ENCODE results near the gene PGC. TPM values are rescaled to one million over a fixed set of nuclear protein-coding genes. Genes with fewer than 3 reads are reported as not detected.

PGC gene
- total RNA-seq, 1 donor from 2014 or later, result not detected

DNA sequence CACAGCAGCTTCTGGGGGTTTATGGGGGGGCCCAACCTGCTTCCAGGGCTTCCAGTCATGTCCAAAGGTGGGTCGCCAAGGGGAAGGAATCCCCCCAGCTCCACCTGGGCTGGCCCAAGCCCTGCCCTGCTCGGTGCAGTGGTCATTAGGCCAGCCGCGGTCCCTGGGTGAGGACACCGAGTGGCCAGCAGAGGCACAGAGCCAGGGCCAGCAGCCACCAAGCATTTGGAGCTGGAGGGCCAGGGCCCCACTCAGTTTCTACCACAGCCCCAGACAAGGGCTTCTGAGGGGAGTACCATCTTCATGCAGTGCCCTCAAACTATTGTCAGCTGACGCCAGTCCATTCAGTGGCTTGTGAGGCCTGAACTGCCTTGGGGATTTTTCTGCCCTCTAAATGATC is 51.4 kb downstream of the PGC start:
- ATAC-seq, result no peak

DNA sequence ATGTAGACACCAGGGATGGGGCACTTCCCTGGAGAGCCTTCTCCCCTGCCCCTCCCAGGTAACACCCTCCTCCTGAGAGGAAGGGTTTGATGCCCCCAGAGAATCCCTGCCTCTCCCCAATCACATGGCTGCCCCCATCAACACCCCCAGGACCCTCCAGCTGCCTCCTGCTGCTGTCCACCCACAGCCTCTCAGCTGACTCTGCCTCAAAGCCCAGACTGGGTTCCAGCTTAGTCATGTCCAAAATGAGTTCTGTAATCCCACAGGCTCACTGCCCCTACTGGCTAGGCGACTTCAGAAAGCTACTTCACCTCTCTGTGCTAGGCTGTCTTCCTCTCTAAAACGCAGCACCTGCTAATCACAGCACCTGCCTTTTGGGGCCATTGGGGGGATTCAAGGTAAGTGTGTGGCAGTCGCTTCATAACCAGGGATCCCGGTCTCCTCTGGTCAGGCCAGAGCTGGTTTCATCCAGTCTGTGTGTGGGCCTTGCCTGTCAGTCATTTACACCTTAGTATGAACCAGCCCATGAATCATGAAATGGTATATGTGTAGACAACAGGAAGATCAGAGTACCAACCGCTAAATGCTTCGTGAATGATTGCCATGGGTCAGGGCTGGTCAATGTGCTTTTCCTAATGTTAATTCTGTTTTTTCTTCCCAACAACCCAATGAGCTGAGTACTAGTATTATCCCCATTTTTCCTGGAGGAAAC is 52.2 kb downstream of the PGC start:
- peak; percentile 55 for ATAC-seq

DNA sequence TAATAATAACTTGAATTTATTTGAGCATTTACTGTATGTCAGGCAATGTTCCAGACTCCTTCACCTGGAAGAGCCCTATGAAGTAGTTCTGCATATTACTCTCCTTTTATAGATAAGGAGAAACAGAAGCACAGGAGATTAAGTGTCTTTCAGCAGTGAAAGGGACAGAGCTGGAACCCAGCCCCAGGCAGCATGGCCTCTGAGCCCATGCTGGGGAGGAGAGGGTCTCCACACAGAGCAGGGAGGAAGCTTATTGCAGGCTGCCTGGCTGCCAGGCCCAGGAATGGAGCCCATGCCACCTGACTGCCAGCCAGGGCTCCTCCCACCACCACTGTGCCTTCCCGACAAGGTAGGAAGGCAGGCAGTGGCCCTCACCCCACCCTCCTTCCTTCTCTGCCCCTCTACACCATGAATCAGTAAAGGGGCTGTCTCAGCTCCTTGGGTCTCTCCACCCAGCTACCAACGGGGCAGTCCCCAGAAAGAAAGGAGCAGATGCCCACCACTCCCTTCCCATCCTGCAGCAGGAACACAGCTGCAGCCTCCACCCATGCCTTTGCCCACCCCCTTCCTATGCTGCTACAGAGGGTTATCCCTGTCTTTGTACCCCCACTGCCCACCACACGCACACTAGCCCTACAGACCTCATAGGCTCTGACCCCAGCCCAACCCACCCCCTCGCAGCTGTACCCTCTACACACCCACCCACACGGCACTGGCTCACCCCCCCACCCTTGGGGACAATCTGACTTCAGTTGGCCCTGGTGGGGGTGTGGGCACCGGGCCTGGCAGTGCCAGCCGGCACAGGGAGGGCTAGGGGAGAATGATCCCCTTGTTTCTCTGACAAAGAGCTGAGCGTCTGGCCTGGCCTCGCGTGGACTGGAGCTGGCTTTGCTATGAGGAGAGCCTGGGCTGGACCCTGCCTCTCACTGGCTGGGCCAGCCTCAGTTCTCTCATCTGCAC is 53.6 kb downstream of the PGC start:
- ATAC-seq, result peak; percentile 14

DNA sequence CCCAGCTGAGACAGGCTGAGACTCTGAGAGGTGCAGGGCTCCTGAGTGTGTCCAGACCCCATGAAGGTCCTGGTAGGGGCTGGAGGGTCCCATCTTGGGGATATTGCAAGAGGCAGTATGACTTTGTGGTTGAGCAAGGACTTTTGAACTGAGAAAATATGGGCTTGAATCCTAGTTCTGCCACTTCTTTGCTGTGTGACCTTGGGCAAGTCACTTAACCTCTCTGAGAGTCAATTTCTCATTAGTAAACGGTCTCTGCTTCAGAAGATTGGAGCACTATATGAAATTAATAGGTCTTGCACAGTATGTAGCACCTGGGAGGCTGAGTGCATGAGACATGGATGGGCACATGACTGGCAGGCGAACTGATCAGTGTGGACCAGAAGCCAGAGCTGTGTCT is 54.5 kb downstream of the PGC start:
- no peak for ATAC-seq

DNA sequence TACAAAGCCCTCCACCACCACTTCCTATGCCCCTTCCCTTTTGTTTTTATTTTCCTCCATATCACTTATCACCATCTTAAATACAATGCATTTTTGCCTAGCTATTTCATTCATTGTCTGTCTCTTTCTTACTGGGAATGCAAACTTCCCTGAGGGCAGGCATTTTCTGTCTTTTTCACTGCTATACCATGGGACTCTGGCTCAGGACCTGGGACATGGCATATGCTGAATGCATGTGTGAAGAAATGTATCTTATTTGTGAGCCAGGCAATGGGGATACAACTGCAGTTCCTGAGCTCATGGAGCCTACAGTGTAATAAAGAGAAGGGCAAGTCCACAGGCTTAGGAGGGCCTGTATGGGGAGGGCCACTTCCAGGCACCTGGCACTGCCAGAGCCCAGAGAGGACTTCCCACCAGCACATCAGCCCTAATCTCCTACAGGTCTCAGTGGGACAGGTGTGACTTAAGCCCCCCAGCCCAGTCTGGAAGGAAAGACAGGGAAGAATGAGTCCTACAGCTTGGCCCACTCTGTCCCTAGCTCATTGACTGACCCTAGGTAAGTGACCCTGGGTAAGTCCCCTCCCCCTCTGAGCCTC is 55.0 kb downstream of the PGC start:
- no peak for ATAC-seq

DNA sequence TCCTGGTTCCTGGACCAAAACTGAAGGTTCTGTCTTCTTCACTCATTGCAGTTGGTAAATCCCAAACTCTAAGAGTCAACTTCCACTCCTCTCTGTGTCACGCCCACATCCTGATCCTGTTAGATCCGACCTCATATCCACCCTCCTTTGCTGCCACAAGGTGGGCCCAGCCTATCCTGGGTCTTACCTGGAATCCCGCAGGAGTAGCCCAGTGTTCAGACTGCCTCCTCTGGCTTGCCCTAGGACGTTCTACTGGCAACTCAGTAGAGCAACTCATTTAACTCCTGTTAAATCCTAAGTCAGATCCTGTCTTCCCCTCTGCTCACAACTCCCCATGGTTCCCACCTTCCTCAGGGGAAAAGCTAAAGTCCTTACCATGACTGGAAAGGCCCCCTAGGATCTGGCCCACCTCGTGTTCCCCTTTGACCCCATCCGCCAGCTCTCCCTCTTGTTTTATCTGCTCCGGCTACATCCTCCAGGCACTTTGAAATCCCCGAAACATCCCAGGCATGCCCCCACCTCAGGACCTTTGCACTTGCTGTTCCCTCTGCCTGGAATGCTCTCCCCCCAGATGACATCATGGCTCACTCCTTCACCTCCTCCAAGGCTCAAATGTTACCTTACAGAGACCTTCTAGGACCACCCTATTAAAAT is 55.6 kb downstream of the PGC start:
- no peak for ATAC-seq

DNA sequence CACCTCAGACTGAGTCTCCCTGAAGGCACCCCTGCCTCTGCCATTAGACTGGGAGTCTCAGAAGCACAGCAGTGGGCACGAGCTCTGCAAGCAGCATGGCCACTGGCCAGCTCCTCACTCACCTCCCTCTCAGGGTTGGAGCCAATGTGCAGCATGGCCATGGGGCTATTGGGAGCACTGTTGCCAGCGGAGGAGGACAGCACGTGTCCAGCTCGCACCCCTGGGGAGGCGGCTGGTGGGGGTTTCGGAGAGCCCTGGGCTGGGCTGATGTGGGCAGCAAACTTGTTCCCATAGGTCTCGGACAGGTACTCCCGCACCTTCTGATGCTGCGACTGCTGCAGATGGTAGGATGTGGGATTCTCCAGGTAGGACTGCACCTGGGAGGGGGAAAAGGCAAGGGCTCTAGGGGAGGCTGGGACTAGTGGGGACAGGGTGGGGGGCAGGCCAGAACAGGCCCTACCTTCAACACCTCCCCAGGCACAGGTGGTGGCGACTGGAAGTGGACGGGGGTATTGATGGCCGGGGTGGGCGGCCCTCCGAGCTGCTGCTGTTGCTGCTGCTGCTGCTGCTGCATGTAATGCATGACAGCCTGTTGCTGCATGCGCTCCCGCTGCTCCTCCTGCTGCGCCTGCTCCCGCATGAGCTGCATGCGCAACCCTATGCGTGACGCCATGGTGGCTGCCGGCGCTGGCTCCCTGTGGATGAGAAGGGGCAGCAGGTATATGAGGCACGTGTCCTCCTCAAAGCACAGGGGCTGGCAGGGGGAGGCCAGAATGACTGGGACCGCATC is 56.5 kb downstream of the PGC start:
- ATAC-seq, result no peak

DNA sequence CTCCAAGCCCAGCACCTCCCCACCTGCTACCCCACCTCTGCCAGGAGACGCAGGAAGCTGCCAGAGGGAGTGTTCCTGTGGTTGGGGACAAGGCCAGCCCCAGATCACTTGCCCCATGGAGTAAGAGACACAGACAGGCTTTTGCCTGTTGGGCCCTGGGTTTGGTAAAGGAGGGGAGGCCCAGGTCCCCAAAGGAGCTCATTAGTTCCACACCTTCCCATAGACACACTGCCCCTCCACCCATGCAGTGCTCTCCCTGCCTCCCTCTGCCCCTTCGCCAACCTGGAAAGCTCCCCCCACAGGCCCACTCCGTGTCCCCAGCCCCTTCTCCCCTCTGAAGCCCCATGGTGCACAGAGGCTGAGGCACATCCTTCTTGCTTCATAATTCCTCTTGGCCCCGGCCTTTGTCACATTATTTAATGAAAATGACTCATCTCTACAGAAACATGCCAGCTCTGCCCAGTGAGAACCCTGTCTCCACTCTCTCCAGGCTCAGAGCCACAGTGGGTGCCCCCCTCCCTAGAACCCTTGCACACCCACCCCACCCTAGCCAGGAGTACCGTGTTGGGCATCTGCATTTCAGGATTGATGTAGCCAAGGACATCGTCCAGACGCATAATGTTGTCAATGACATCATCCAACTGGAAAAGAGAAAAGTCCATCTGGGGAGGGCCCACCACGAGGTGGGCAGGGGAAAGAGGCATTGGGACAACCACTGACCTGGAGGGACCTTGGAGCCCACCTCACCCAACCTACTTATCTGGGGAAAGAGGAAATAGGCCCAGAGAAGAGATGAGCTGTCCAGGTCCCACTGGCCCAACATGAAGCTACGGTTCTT is 57.8 kb downstream of the PGC start:
- no peak for ATAC-seq

DNA sequence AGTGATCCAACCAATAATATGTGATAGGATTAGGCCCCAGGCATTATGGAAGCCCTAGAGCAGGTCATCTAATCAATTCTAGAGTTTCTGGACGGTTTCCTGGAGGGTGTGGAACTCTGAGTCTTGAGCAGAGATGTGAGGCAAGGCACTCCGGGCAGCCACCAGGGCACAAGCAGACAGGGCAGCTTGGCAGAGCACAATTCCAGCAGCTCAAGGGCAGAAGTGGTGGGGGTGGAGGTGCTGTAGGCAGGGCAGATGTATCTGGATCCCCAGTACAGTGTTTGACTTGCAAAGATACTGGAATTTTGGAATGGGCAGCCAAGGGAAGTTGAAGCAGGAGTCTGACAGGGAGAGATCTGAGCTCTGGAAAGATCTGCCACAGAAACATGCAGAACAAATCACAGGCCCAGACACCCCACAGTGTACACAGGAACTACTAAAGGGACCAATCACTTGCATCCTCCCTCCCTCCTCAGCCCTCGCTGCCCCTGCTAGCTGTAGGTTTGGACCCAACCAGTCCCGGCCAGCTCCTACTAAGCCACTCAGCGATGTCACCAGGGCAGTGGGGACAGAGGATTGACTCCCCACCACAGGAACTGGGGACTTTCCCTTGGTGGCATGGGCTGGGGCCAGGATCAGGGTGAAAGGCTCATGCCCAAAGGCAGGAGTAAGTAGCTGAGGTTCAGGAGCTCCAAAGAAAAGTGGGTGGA is 58.8 kb downstream of the PGC start:
- ATAC-seq, result no peak

DNA sequence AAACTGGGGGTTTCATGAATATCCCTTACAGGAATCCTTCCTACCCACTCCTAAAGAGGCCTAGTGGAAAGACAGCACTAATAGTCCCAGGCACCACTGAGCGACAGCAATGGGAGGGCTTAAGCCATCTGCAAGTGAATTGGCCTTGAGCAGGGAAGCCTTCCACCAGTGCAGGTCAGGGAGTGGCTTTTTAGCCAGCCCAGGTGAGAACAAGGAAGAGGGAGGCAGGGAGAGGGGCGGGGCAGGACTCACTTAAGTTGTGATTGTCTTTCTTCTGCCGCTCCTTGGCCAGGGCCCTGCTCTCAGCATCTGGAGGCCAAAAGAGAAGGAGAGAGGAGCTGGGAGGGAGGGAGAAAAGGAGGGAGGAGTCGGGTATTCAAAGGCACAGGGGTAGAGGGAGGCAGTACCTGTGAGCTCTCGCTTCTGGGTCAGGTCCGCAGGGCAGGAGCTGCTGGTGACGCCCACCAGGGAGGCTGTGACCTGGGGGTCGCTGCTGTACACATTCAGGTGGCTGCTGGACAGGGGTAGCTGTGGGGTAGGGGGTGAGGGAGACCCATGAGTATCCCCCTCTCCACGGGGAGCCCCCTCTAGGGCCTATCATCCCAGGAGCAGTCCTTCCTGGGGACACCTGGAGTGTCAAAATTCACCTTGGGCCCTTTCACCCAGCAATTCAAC is 59.6 kb downstream of the PGC start:
- peak; percentile 73 for ATAC-seq

Other genes starting within 250 kb of the PGC start
- gene FOXP4, start 201.0 kb downstream of the PGC start, total RNA-seq, result 12.0 TPM
- 47.1 TPM for gene MDFI, start 108.9 kb downstream of the PGC start, total RNA-seq
- gene TFEB, start 11.8 kb downstream of the PGC start, total RNA-seq, result 10.9 TPM
- gene FRS3, start 32.5 kb upstream of the PGC start, total RNA-seq, result 2.2 TPM
- 2.2 TPM for gene PRICKLE4, start 33.4 kb upstream of the PGC start, total RNA-seq
- 189 TPM for gene TOMM6, start 40.3 kb upstream of the PGC start, total RNA-seq
- gene USP49, start 148.0 kb upstream of the PGC start, total RNA-seq, result 1.5 TPM
- 15.6 TPM for gene MED20, start 173.7 kb upstream of the PGC start, total RNA-seq
- gene BYSL, start 174.1 kb upstream of the PGC start, total RNA-seq, result 16.2 TPM
- gene CCND3, start 194.4 kb upstream of the PGC start, total RNA-seq, result 32.2 TPM

Measured in esophagus mucosa (tissue), 1 donor.